NB4 (cell line): ENCODE results near the gene MYBPC2.

Experiments
- DNase-seq: peaks from one replicate; pipeline ENCODE4 v3.0.0; 2010; ENCODE audit warnings: low read depth
- H3K4me3 ChIP-seq: one replicate; pipeline ENCODE4 v1.5.1; 2011; ENCODE audit warnings: mild to moderate bottlenecking, low read depth, low read length, moderate library complexity
- CTCF ChIP-seq: IDR thresholded peaks from one replicate; pipeline ENCODE4 v1.5.1; 2012; ENCODE audit warnings: low read depth, low read length
- MAX ChIP-seq: IDR thresholded peaks from 2 replicates; pipeline ENCODE4 v1.6.1; 2011; ENCODE audit warnings: low read depth, low read length
- MYC ChIP-seq: IDR thresholded peaks from 2 replicates; pipeline ENCODE4 v1.6.1; 2011; ENCODE audit warnings: low read depth, low read length
- POLR2A ChIP-seq: IDR thresholded peaks from 2 replicates; pipeline ENCODE4 v1.6.1; 2011; ENCODE audit warnings: mild to moderate bottlenecking; ENCODE audit not compliant: insufficient read length; ENCODE audit errors: extremely low read depth

MYBPC2 gene

GRCh38 chr19:50480281-50481111 is 47.8 kb downstream of the MYBPC2 start:
- DNase-seq, result no peak
- no peak overlapping the region for H3K4me3 ChIP-seq
- TF ChIP-seq POLR2A (no peak), CTCF (no peak), MYC (no peak), MAX (no peak)

DNA sequence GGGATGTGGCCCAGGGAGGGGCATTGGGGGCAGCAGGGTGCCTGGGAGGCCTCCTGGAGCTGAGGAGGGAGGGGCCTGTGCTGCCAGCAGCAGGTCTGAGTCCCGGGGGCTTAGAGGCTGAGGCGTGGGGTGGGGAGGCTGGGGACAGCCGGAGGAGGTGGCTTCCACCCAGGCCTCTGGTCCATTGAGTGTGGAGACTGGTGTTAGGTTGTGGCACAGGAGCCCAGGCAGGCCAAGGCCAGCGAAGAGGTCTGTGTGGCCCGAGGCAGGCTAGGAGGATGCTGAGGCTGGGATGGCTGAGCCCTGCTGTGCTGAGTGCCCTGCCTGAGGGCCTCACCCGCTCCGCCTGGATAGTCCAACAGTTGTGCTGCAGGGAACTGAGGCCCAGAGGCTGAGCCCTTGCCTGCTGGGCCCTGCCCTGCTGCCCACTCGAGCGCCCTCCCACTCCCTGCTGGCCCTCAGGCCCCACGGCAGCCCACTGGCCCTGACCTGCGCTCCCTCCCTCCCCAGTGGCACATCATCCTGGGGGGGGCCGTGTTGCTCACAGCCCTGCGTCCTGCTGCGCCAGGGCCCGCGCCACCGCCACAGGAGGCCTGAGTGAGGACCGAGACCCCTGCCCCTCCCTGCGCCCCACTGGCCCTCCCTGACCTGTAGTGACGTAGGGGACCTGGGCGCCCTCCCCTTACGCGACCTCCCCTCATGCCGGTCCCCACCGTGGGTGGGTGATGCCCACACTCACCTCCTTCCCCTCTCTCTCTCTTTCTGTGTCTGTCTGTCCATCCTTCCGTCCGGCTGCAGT is 48.9 kb downstream of the MYBPC2 start:
- TF ChIP-seq POLR2A (no peak), MAX (no peak), CTCF (no peak), MYC (no peak)
- H3K4me3 ChIP-seq, result no peak overlapping the region
- DNase-seq, result no peak

DNA sequence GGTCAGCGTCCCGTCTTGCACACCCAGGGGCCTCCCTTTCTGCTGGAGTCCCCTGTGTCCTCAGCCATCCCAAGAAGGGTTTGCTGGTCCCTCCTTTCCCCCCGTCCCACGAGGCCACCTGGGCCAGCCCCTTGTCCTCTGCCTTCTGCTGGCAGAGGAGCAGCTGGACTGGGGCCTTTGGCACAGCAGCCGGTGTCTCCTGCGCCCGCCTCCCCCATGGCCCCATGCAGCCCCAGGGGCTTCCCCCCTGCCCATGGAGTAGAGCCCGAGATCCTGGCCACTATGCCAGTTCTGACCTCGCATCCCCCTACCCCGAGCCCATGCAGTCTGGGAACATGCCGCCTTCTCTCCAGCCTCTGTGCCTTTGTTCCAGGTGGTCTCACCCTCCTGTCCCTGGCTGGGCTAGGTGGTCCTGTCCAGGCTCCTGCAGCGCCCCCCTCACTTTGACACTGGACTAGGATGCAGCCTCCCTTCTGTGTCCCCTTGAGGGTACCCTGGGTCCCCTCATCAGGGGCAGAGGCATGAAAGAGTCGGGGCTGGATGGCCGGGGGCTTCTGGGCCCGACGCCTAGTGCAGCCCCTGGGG is 49.7 kb downstream of the MYBPC2 start:
- no peak for TF ChIP-seq MYC
- no peak for TF ChIP-seq MAX
- TF ChIP-seq POLR2A, result no peak
- TF ChIP-seq CTCF, result no peak
- H3K4me3 ChIP-seq, result no peak overlapping the region
- DNase-seq, result no peak

- no peak overlapping the region for H3K4me3 ChIP-seq
- no peak for TF ChIP-seq MAX
- no peak for TF ChIP-seq POLR2A
- no peak for TF ChIP-seq MYC
- DNase-seq, result no peak
Measured at GRCh38 chr19:50482916-50483315, 50.2 kb downstream of the MYBPC2 start.

DNA sequence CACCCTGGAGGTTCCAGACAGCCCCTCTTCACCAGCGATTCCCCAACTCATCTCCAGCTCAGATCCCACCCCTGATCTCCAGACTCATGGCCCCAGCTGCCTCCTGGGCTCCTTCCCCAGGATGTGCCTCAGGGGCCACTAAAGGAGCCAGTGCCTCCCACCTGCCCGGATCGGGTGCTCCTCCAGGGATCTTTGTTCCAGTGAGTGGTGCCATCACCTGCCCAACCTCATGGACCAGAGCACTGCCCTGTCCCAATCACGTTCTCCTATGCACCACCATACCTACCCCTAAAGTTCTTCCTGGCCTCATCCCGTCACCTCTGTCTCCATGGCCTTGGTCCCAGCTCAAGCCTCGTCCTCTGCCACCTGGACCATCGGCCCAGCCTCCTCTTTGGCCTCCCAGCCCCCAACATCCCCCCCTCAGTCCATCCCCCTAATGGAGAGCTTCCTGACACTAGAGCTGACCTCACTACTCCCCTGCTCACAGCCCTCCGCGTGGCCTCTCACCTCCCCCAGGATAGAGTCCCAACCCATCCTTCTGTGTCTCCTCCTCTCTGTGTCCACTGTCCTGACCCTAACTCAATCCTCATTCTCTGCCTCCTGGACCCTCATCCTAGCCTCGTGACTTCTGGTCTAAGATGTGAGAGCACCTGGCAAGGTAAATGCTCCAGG is 52.7 kb downstream of the MYBPC2 start:
- TF ChIP-seq MYC, result no peak
- no peak for TF ChIP-seq MAX
- TF ChIP-seq CTCF, result no peak
- TF ChIP-seq POLR2A, result no peak
- no peak for DNase-seq
- H3K4me3 ChIP-seq, result no peak overlapping the region
